Neural cell (in vitro differentiated cells): Measurements from ENCODE around the gene CD84. TPM values are rescaled to one million over a fixed set of nuclear protein-coding genes. Genes with fewer than 3 reads are reported as not detected.

Experiments used
- H2AFZ ChIP-seq: fragments of 200-600, 300-800 bp; sonication (generic), shearing (Covaris generic); 2 replicates; pipeline ENCODE4 v1.6.0; 2014; ENCODE audit warnings: low read depth, mild to moderate bottlenecking, antibody characterized with exemption, low read length, moderate library complexity
- H3F3A ChIP-seq: fragments of 200-600 bp; shearing (Covaris generic); 2 replicates; pipeline ENCODE4 v1.6.1; 2016; ENCODE audit warnings: mild to moderate bottlenecking, moderate library complexity, mixed read lengths, antibody characterized with exemption, low read length; ENCODE audit not compliant: insufficient read depth, poor library complexity, severe bottlenecking
- H3K27ac ChIP-seq: fragments of 200-600, 300-800 bp; sonication (generic), shearing (Covaris generic); 2 replicates; pipeline ENCODE4 v1.5.1; 2014; ENCODE audit warnings: mild to moderate bottlenecking, low read length, moderate library complexity
- H3K27me3 ChIP-seq: fragments of 300-800, 200-600 bp; sonication (generic), shearing (Covaris generic); 2 replicates; pipeline ENCODE4 v1.6.0; 2014; ENCODE audit warnings: mild to moderate bottlenecking, low read depth, low read length, moderate library complexity; ENCODE audit not compliant: insufficient read depth
- H3K36me3 ChIP-seq: fragments of 300-800, 200-600 bp; sonication (generic), shearing (Covaris generic); 2 replicates; pipeline ENCODE4 v1.5.1; 2014; ENCODE audit warnings: mild to moderate bottlenecking, antibody characterized with exemption, low read length, moderate library complexity; ENCODE audit not compliant: insufficient read depth
- H3K4me2 ChIP-seq: fragments of 300-800, 200-600 bp; sonication (generic), shearing (Covaris generic); 2 replicates; pipeline ENCODE4 v1.6.0; 2014; ENCODE audit warnings: mild to moderate bottlenecking, low read length
- H3K4me3 ChIP-seq: fragments of 300-800, 200-600 bp; sonication (generic), shearing (Covaris generic); 2 replicates; pipeline ENCODE4 v1.5.1; 2014; ENCODE audit warnings: mild to moderate bottlenecking, low read length, moderate library complexity
- H3K79me2 ChIP-seq: fragments of 200-600 bp; shearing (Covaris generic); replicated peaks from 2 replicates; pipeline ENCODE4 v1.6.0; 2014; ENCODE audit warnings: mild to moderate bottlenecking, low read length, moderate library complexity; ENCODE audit not compliant: insufficient read depth
- H3K9ac ChIP-seq: fragments of 300-800, 200-600 bp; sonication (generic), shearing (Covaris generic); 2 replicates; pipeline ENCODE4 v1.6.1; 2016; ENCODE audit warnings: mild to moderate bottlenecking, low read length, mixed read lengths
- H3K9me2 ChIP-seq: fragments of 200-600 bp; shearing (Covaris generic); 2 replicates; pipeline ENCODE4 v1.6.1; 2016; ENCODE audit warnings: mild to moderate bottlenecking, low read length, mixed read lengths; ENCODE audit not compliant: insufficient read depth
- H3K9me3 ChIP-seq: fragments of 200-600, 300-800 bp; sonication (generic), shearing (Covaris generic); 2 replicates; pipeline ENCODE4 v1.6.1; 2016; ENCODE audit warnings: mild to moderate bottlenecking, mixed run types, low read length, moderate library complexity, mixed read lengths
- H4K20me1 ChIP-seq: fragments of 200-600 bp; shearing (Covaris generic); 2 replicates; pipeline ENCODE4 v1.6.1; 2016; ENCODE audit warnings: mild to moderate bottlenecking, mixed run types; ENCODE audit not compliant: insufficient read depth
- CTCF ChIP-seq: fragments of 450-650 bp; IDR thresholded peaks from 2 replicates; pipeline ENCODE4 v1.5.1; 2014; ENCODE audit warnings: antibody characterized with exemption, mild to moderate bottlenecking, moderate library complexity; ENCODE audit not compliant: poor library complexity, severe bottlenecking
- EZH2 ChIP-seq: fragments of 200-600, 300-800 bp; shearing (Covaris generic), sonication (generic); IDR thresholded peaks from 2 replicates; pipeline ENCODE4 v1.6.1; 2014; ENCODE audit warnings: antibody characterized with exemption, low read length, borderline replicate concordance, mild to moderate bottlenecking; ENCODE audit not compliant: insufficient read depth, poor library complexity, severe bottlenecking
- MXI1 ChIP-seq: fragments of 450-650 bp; conservative IDR thresholded peaks from 2 replicates; pipeline ENCODE4 v1.6.1; 2014; ENCODE audit warnings: antibody characterized with exemption, mild to moderate bottlenecking; ENCODE audit not compliant: poor library complexity, severe bottlenecking
- RAD21 ChIP-seq: fragments of 450-650 bp; conservative IDR thresholded peaks from 2 replicates; pipeline ENCODE4 v1.6.1; 2014; ENCODE audit warnings: antibody characterized with exemption, mild to moderate bottlenecking, moderate library complexity
- REST ChIP-seq: IDR thresholded peaks from 2 replicates; pipeline ENCODE4 v1.6.1; 2012; ENCODE audit warnings: borderline replicate concordance
- SMC3 ChIP-seq: fragments of 450-650 bp; conservative IDR thresholded peaks from 2 replicates; pipeline ENCODE4 v1.6.1; 2014; ENCODE audit warnings: antibody characterized with exemption, mild to moderate bottlenecking, moderate library complexity; ENCODE audit not compliant: poor library complexity
- TAF1 ChIP-seq: IDR thresholded peaks from 2 replicates; pipeline ENCODE4 v1.6.1; 2012; ENCODE audit warnings: low read depth
- polyA plus RNA-seq: library from polyadenylated mRNA; depleted of rRNA; stranded (reverse); fragments of >200 nt; gene quantifications from 2 replicates; pipeline ENCODE4 v1.2.3, GENCODE V29; 2014

Gene CD84
- polyA plus RNA-seq, 1 donor from 2014 or later = not detected

- no peak overlapping the region for H3K4me3 ChIP-seq
- TF ChIP-seq TAF1 = no peak
- no peak for TF ChIP-seq RAD21
- TF ChIP-seq REST = no peak
- TF ChIP-seq MXI1 = no peak
- TF ChIP-seq SMC3 = no peak
- TF ChIP-seq EZH2 = no peak
- H2AFZ ChIP-seq = no peak overlapping the region
- H3K27me3 ChIP-seq = no peaks in the 10 kb centered on the region
- no peak overlapping the region for H3K9ac ChIP-seq
- no peaks in the 10 kb centered on the region for H3K36me3 ChIP-seq
- no peaks in the 10 kb centered on the region for H3K9me3 ChIP-seq
- H3F3A ChIP-seq = no peaks in the 10 kb centered on the region
- H3K4me2 ChIP-seq = no peak overlapping the region
- H3K9me2 ChIP-seq = no peaks in the 10 kb centered on the region
- no peak overlapping the region for H3K27ac ChIP-seq
- H4K20me1 ChIP-seq = no peaks in the 10 kb centered on the region
- no peaks in the 10 kb centered on the region for H3K79me2 ChIP-seq
Observed at GRCh38 chr1:160597705-160598104, 18.4 kb upstream of the CD84 start.

GRCh38 chr1:160597051-160597450 lies 17.8 kb upstream of the CD84 start:
- no peak overlapping the region for H3K27ac ChIP-seq
- no peaks in the 10 kb centered on the region for H3K36me3 ChIP-seq
- H3K4me3 ChIP-seq = no peak overlapping the region
- no peaks in the 10 kb centered on the region for H3K9me2 ChIP-seq
- H3K79me2 ChIP-seq = no peaks in the 10 kb centered on the region
- no peaks in the 10 kb centered on the region for H3K9me3 ChIP-seq
- no peak overlapping the region for H3K9ac ChIP-seq
- no peak overlapping the region for H2AFZ ChIP-seq
- TF ChIP-seq RAD21 = no peak
- TF ChIP-seq MXI1 = no peak
- no peak for TF ChIP-seq EZH2
- TF ChIP-seq CTCF = no peak
- no peaks in the 10 kb centered on the region for H4K20me1 ChIP-seq
- no peaks in the 10 kb centered on the region for H3K27me3 ChIP-seq
- no peaks in the 10 kb centered on the region for H3F3A ChIP-seq
- H3K4me2 ChIP-seq = no peak overlapping the region

- Histone ChIP-seq H2AFZ (no peak overlapping the region), H3K4me3 (no peak overlapping the region), H4K20me1 (no peaks in the 10 kb centered on the region), H3K9me3 (no peaks in the 10 kb centered on the region), H3K9ac (no peak overlapping the region), H3F3A (no peaks in the 10 kb centered on the region), H3K4me2 (no peak overlapping the region), H3K27ac (no peak overlapping the region), H3K9me2 (no peaks in the 10 kb centered on the region), H3K36me3 (no peaks in the 10 kb centered on the region), H3K27me3 (no peaks in the 10 kb centered on the region), H3K79me2 (no peaks in the 10 kb centered on the region)
- TF ChIP-seq REST = no peak
Observed at GRCh38 chr1:160590488-160590887, 11.2 kb upstream of the CD84 start.
